Sigmoid colon (tissue), 4 donors: ENCODE data around the gene ARHGAP9.

Source experiments
- CTCF ChIP-seq, 4 experiments: fragments of 450-650 bp in 3 of 4; fragments of 200-600 bp in 1 of 4; IDR thresholded peaks; one replicate each; pipeline ENCODE4 v1.5.1; 2016 to 2019; ENCODE audit warnings: antibody characterized with exemption in 4 of 4, mild to moderate bottlenecking in 3 of 4, moderate library complexity in 2 of 4
- POLR2A ChIP-seq, 2 donors: fragments of 450-650 bp; IDR thresholded peaks; one replicate each; pipeline ENCODE4 v1.6.1; 2016; ENCODE audit warnings: antibody characterized with exemption in 2 of 2, mild to moderate bottlenecking in 2 of 2, moderate library complexity in 2 of 2
- POLR2AphosphoS5 ChIP-seq, 4 donors: sonication (generic); formaldehyde crosslinking; IDR thresholded peaks; one replicate each; pipeline ENCODE4 v1.6.1; 2017; ENCODE audit warnings: antibody characterized with exemption in 4 of 4

GRCh38 chr12:57474430-57474829 lies 5.2 kb downstream of the ARHGAP9 start:
- TF ChIP-seq CTCF (IDR thresholded peaks at IDR 0.05) (no peak), POLR2A (IDR thresholded peaks at IDR 0.05) (no peak), POLR2AphosphoS5 (IDR thresholded peaks at IDR 0.05) (no peak)
